NB4 (cell line): ENCODE data around the gene CORO1C.
A peak's percentile ranks its signal among the peaks of the same experiment; 100 is the strongest.

Experiments
- DNase-seq: peaks from one replicate; pipeline ENCODE4 v3.0.0; 2010; ENCODE audit warnings: low read depth
- H3K4me3 ChIP-seq: one replicate; pipeline ENCODE4 v1.5.1; 2011; ENCODE audit warnings: mild to moderate bottlenecking, low read depth, low read length, moderate library complexity
- CTCF ChIP-seq: IDR thresholded peaks from one replicate; pipeline ENCODE4 v1.5.1; 2012; ENCODE audit warnings: low read depth, low read length
- MAX ChIP-seq: IDR thresholded peaks from 2 replicates; pipeline ENCODE4 v1.6.1; 2011; ENCODE audit warnings: low read depth, low read length
- MYC ChIP-seq: IDR thresholded peaks from 2 replicates; pipeline ENCODE4 v1.6.1; 2011; ENCODE audit warnings: low read depth, low read length
- POLR2A ChIP-seq: IDR thresholded peaks from 2 replicates; pipeline ENCODE4 v1.6.1; 2011; ENCODE audit warnings: mild to moderate bottlenecking; ENCODE audit not compliant: insufficient read length; ENCODE audit errors: extremely low read depth

CORO1C gene

GRCh38 chr12:108694812-108695278, 36.5 kb downstream of the CORO1C start:
- DNase-seq, result no peak
- H3K4me3 ChIP-seq, result no peak overlapping the region

GRCh38 chr12:108693751-108694150, 37.6 kb downstream of the CORO1C start:
- DNase-seq, result no peak
- TF ChIP-seq MYC (no peak), MAX (no peak), CTCF (no peak), POLR2A (no peak)
- no peak overlapping the region for H3K4me3 ChIP-seq

More at GRCh38 chr12:108694812-108695278, 36.5 kb downstream of the CORO1C start:
- no peak for TF ChIP-seq MYC
- no peak for TF ChIP-seq POLR2A
- TF ChIP-seq CTCF, result no peak
- TF ChIP-seq MAX, result no peak

DNA sequence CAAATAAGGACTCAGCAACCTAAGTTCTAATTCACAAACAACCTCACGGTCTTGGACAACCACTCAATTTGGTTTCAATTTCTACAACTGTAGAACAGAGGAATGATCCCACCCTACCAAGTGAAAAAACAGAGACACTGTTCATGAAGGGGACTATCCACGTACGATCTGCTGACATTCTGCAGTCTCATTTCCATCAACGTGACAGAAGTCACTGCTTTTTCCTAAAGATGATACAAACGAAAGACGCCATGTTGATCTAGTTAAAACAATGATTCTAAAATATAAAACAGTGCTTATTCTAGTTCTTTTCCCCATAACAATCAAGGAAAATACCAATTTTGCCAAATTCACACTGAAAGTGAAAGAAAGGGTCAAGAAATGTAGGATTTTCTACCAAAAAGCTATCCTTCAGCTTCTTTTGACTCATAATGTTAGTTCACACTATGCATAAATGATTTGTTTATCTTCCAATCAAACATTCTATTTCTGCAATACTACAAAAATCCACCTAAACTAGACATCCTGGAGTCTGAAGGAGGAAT, 38.1 kb downstream of the CORO1C start:
- no peak overlapping the region for H3K4me3 ChIP-seq
- no peak for DNase-seq
- TF ChIP-seq POLR2A, result no peak
- TF ChIP-seq CTCF, result no peak
- TF ChIP-seq MYC, result no peak
- TF ChIP-seq MAX, result no peak

- TF ChIP-seq MAX (no peak), POLR2A (no peak), CTCF (no peak), MYC (peak; percentile 3; the same call in 1 of the 2 replicates)
- DNase-seq, result peak; percentile 54
- peak overlapping the region; percentile 12 for H3K4me3 ChIP-seq
Measured at GRCh38 chr12:108691998-108692808, 39.1 kb downstream of the CORO1C start.

DNA sequence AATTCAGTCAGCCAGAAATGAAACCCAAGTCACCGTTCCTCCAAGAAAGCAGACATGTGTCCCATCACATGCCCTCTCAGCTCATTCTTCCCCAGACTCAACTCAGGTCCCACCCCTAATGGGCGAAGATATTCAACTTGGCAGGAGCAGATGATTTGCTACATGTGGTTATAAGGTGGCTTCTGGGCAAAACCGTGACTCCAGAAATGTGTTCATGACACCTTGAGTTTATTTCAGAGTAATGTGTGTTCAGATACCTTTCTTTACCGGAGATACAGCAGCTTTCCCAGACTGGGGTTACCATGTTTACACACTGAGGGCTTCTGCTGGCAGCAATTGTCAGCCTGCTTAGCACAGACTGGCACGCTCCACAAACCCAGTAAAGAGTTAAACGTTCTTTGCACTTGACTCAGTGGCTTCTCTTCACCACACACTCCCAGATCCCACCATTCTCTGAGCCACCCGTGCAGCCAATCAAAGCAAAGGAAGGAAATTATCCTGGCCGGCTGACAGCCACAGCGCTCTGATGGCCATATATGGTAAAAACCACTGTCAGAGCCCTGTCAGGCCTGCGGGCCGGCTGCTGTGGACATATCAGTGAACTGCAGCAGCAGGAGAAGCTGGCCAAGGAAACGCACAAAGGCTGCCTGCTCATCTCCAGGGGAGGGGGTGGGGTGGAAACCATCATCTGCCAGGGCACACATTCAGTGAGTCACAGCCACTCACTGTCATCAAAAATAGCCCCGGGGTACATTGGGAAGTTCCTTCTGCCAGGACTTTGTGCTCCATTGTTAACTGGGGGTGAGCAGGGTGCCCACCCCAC, 39.9 kb downstream of the CORO1C start:
- peak overlapping the region; percentile 40 for H3K4me3 ChIP-seq
- TF ChIP-seq POLR2A, result no peak
- peak; percentile 21 for TF ChIP-seq CTCF
- peak; percentile 55; the same call in 1 of the 2 replicates for TF ChIP-seq MAX
- TF ChIP-seq MYC, result peak; percentile 77
- DNase-seq, result peak; percentile 98
